Measurements from ENCODE around the gene OAT. TPM values are rescaled to one million over a fixed set of nuclear protein-coding genes. Genes with fewer than 3 reads are reported as not detected.

Gene OAT
- total RNA-seq, 3 donors from 2014 or later: 46.7 to 120 (median 69.6) TPM

- intact Hi-C loops (cut with DNase I, micrococcal nuclease): no loop called here
- DNase-seq (no peak), ATAC-seq (peak; percentile 0)
- Histone ChIP-seq H3K36me3 (ENCODE audit: low read depth) (no peaks in the 10 kb centered on the region), H3K4me1 (ENCODE audit: low read depth) (peaks cover 20% of the 10 kb centered on the region), H3K9me3 (no peaks in the 10 kb centered on the region), H3K4me3 (no peak overlapping the region)
- no peak for TF ChIP-seq CTCF (IDR thresholded peaks at IDR 0.05)
These were observed 1.5 kb upstream of the OAT start for GRCh38 chr10:124420254-124420653.

- no peak for ATAC-seq
- H3K9me3 ChIP-seq: no peaks in the 10 kb centered on the region
These were observed 912 bp upstream of the OAT start for GRCh38 chr10:124419635-124420034.

GRCh38 chr10:124417895-124418725 is 613 bp downstream of the OAT start:
- intact Hi-C loops (cut with DNase I, micrococcal nuclease): no loop called here
- peaks cover 20% of the 10 kb centered on the region for H3K4me1 ChIP-seq (ENCODE audit: low read depth)

More at GRCh38 chr10:124419635-124420034, 912 bp upstream of the OAT start:
- peak in 1 of 3 donors; percentile 38 for DNase-seq
- Histone ChIP-seq H3K36me3 (ENCODE audit: low read depth) (no peaks in the 10 kb centered on the region), H3K4me1 (ENCODE audit: low read depth) (peaks cover 20% of the 10 kb centered on the region), H3K4me3 (no peak overlapping the region)
- intact Hi-C loops (cut with DNase I, micrococcal nuclease): no loop called here
- no peak for TF ChIP-seq CTCF (IDR thresholded peaks at IDR 0.05)

GRCh38 chr10:124416733-124417132 is 2.0 kb downstream of the OAT start:
- no peak for TF ChIP-seq CTCF (IDR thresholded peaks at IDR 0.05)
- Histone ChIP-seq H3K4me1 (ENCODE audit: low read depth) (peaks cover 20% of the 10 kb centered on the region), H3K36me3 (ENCODE audit: low read depth) (no peaks in the 10 kb centered on the region), H3K9me3 (no peaks in the 10 kb centered on the region), H3K4me3 (no peak overlapping the region)
- DNase-seq: no peak
- ATAC-seq: no peak
- intact Hi-C loops (cut with DNase I, micrococcal nuclease): no loop called here

More at GRCh38 chr10:124417895-124418725, 613 bp downstream of the OAT start:
- Histone ChIP-seq H3K4me3 (peak overlapping the region; percentile 54), H3K36me3 (ENCODE audit: low read depth) (no peaks in the 10 kb centered on the region), H3K9me3 (no peaks in the 10 kb centered on the region)
- TF ChIP-seq CTCF (IDR thresholded peaks at IDR 0.05): no peak
- DNase-seq: peak; percentile 51 to 80 (median 77)
- ATAC-seq: peak; percentile 68

GRCh38 chr10:124415210-124415609 is 3.5 kb downstream of the OAT start:
- no peak overlapping the region for H3K4me3 ChIP-seq
- intact Hi-C loops (cut with DNase I, micrococcal nuclease): no loop called here

More at GRCh38 chr10:124415210-124415609, 3.5 kb downstream of the OAT start:
- no peak for TF ChIP-seq CTCF (IDR thresholded peaks at IDR 0.05)
- H3K36me3 ChIP-seq (ENCODE audit: low read depth): no peaks in the 10 kb centered on the region
- H3K4me1 ChIP-seq (ENCODE audit: low read depth): peaks cover 10% of the 10 kb centered on the region
- DNase-seq (no peak), ATAC-seq (no peak)
- H3K9me3 ChIP-seq: no peaks in the 10 kb centered on the region

All from mucosa of descending colon (tissue), 3 donors.